Lung microvascular endothelial cell (primary cell): Measurements from ENCODE around the gene NCS1. TPM values are rescaled to one million over a fixed set of nuclear protein-coding genes. Genes with fewer than 3 reads are reported as not detected.

Experiments used
- DNase-seq, 2 donors: peaks; one replicate each; pipeline versions ENCODE4 v3.0.0 to v3.0.0-alpha.2; 2010; ENCODE audit warnings: low read depth in 2 of 2
- total RNA-seq: library from RNA; depleted of rRNA; stranded (reverse); fragments of >200 nt; gene quantifications from 2 replicates; pipeline ENCODE4 v1.2.1, GENCODE V29; 2014

The NCS1 gene
- total RNA-seq, result 4.8 and 10.2 TPM in 2 replicates

DNA sequence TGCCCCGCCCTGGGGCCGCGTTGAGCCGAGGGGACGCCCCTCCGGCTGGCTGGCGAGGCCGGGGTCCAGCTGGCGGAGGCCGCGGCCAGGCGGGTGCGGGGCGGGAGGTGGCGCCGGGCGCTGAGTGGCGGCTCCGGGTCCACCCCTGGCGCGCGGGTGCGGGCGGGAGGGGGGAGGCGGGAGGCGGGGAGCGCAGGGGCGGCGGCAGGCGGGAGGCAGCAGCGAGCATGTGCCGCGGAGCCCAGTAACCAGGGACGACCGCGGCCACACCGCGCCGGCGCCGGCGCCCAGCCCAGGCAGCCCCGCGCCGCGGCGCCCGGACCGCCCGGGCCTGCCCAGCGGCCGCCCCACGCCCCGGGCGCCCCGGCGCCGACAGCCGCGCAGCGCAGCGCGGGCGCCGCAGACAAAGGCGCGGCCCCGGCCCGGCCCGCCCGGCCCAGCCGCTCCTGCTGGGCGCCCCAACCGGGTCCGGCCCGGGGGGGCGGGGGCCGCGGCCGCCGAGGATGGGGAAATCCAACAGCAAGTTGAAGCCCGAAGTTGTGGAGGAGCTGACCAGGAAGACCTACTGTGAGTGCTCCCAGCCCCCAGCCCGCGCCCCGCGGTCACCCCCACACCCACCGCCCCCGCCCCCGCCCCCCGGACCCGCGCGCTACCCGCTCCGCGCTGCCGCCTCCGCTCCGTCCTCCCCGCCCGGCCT, at the start of gene NCS1:
NCS1 (plus strand) TSS at position 244 of the 697 bp plus-strand sequence; CDS start at position 504, 260 bp downstream.
- DNase-seq, result peak; percentile 63 to 70

DNA sequence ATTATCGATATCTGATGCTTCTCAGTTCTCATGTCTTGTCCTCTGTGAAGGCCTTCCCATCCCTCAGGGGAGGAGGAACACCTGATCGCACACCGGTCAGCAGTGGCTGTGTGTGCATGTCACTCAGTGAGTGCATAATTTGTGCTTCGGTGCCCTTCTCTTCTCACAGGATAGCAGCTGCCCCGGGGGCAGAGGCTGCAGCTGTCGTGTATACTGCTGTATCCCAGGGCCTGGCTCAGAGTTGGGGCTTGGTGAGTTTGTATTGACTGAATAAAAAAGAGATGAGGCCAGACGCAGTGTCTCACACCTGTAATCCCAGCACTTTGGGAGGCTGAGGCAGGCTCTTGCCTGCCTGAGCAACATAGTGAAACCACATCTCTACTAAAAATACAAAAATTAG, 49.7 kb upstream of the NCS1 start:
- no peak for DNase-seq

DNA sequence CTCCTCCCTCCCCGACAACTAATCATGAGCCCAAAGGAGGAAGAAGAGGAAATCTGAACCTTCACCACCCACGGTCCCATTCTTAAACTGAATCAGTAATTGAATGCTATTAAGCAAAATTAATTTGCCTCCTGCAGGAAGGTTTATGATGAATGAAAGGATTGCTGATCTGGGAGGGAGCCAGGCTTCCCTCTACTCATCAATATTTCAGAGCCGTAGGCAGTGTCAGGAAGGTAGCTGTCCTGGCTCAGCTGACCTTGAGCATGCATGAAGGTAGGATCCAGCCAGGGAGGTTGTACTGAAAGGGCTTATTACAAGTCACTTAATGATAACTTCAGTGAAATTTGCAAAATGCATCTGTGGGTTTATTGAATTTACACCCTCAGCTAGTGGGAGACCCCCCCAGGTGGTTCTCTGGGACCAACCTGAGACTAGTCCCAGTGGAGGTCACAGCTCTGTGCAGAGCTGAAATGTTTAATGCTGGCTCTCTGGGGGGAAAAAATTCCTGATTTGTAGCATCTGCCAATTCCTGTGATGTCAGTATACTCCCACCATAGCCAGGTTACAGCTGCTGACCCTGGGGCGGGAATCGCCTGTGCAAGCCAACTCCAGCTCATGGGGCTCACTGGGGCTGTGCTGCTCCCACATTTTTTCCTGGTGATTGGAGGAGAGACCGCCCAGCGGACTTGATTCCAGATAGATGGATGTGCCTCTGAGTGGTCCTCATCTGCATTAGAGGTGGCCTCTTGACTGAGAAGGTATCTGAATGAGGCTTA, 47.9 kb upstream of the NCS1 start:
- no peak for DNase-seq

DNA sequence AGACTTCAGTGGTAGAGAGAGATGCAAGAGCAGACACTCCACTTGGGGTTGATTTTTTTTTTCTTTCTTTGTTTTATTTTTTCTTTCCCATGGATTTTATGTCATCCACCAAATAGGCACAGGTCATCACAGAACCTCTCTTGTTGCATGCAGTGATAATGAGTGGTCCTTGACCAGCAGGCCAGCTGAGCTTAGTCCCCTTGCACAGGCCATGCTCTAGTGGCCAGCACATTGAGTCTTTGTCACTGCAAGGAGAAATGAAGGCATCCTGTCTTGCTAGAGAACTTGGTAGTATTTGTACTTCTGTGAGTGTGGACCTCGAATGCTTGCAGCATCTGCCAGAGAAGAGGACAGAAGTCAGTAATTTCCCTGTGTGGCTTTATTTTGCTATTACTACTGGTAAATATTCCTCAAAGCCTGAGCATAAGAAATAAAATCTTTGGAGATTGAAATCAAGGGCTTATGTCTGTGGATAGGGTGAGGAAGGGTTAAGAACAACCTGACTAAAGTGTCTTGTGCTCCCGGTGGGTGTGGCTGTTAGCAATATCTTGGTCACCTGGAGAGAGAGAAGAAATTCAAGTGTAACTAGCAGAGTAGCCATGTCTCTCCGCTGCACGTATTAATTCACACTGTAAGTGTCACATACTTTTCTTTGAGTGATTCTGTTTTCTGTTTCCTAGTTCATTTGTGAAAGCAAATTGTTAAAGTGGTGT, 45.3 kb upstream of the NCS1 start:
- DNase-seq, result no peak

DNA sequence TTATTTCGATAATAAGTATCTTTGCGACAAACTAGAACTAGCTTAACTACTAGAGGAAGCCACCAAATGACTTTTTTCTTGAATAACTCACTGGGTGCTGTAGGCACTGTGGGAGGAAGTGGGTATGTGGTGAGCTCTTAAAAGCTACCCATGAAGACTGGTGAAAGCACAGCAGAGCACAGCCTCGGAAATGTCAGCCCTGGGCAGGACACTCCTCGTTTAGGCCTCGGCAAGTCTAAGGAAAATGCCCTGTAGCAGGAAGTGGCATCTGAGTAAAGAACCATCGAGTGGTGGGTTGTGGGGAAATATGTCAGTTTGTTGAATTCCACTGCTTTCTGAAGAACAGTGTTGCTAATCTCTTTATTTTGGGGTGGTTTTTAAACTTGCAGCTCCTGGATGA, 44.0 kb upstream of the NCS1 start:
- DNase-seq, result no peak

DNA sequence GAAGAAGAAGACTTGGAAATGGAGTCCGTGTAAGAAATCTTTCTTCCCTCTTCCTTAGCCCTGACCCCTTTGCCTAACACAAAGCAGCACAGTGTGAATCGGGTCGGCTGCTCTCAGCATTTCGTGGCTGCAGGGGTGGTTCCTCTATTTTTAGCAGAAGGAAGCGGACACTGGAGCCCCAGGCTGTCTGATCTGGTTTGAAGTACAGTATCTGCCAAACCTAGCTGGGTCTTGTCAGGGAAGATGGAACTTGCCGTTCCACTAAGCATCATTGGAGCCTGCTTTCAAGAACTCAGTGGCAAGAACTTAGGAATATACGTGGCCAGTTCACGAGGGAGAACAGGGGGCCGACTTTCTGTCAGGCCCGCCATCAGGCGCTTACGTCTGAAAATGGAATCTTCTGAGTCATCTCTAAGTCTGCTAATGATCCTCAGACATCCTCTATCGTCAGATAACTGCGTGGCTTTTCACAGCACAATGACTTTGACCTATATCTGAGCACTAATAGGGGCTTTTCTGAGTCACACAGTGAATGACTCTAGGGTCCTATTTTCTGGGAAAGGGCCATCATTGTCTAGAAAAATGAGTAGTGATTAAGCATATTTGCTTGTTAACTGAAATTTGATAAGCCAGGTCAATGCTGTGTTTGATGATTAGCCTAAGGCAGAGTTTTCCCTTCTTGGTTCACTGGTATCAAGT, 43.3 kb upstream of the NCS1 start:
- peak in 1 of 2 donors; percentile 53 for DNase-seq

DNA sequence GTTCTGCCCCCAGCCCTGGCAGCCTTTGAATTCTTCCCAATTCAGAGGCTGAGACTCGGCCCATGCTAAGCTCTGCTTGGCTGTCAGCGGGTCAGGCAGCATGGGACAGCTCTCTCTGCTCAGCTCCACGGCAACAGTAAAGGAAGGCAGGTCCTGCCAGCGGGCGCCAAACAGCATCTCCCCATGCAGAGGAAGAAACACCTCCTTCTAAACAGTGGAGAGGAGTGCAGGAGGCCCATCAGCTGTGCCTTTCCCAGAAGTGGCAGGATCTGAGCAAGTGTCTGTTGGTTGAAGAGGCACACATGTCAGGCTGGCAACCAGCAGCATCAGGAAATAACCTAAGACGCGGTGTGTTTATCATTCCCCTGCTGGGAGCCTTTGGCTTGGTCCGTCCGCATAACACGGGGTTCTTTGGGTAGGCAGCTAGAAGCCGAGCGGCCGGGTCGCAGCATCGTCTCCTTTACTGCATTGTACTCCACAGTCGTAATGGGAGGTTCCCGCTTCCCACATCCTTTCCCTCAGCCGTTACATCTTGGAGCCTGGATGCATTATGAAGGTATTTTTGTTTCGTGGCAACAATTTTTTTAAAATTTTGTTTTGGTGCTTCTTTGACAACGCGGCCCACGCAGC, 42.7 kb upstream of the NCS1 start:
- no peak for DNase-seq

DNA sequence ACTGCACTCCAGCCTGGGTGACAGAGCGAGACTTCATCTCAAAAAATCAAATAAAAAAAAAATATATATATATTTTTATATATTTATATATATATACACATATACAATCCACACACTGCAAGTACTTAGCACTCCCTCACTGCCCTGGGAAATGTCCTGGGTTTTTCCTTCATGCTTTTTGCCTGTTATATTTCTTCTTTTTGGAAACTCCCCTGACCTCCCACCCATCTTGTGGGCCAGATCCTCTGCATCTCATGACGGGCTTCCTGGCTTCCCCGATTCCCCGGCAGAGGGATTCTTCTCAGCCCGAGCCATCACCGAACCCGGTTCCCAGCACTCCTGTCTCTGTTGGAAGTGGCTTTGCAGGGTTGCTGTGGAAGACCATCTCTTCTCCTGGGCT, 39.5 kb upstream of the NCS1 start:
- no peak for DNase-seq

DNA sequence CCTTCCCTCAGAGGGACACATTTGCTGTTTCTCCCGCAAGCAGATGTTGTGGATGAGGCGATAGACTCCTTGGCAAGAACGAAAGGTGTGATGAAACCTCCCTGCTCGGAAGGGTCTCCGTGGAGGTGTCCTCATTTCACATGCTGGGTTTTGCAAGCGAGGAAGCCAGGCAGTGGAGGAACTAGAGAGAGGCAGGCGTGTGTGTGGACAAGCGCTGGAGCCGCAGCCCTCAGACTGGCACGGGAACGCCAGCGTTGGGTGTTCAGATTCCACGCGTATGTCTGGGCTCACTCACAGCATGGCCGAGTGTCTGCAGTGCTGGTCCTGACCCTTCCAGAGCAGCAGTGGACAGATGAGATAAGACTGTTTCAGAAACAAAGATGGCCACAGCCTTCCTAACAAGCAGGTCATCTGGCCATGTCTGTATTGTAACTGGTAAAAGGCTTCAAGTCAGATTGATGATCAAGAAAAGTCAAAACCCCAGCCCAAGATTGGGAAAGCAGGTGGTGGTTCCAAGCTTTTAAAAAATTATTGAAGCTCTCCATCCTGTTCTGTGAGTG, 35.0 kb upstream of the NCS1 start:
- DNase-seq, result no peak

DNA sequence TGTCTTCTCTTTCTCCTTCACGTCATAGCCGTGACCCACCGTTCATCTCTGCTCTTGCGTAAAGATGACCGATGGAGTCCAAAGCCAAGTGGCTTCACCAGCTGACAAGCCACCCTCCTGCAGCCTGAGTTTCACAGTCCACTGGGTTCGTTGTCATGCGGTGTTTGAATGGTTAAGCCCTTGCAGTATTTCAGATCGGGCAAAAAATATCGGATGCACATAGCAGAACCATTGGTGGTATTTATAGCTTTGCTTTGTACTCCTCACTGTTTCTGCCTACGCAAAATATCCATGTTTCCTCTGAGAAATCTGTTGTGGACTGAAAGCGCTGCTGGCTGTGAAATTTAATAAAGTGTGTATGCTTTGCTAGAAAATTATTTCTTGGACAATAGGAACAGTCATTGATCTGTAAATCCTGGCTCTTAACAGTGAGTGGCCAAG, 34.5 kb upstream of the NCS1 start:
- DNase-seq, result no peak

DNA sequence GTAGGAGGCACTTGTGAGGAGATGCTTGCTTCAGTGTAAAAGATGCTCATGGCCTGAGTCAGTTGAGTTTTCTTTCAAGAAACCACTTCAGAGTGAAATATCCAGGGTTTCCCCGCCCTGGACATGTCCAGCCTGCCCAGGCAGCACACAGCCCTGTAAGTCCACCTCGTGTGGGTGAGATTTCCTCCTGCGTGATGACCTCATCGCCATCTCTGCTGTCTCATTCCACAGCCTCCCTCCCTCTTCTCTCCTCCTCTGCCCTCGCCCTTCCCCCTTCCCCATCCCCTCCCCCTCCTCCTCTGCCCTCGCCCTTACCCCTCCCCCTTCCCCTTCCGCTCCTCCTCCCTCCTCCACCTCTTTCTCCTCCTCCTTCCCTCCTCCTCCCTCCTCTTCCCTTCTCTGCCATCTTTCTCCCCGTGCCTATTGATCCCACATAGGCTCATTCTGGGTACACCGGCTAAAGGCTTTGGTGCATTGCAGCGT, 34.0 kb upstream of the NCS1 start:
- peak; percentile 22 to 87 for DNase-seq

DNA sequence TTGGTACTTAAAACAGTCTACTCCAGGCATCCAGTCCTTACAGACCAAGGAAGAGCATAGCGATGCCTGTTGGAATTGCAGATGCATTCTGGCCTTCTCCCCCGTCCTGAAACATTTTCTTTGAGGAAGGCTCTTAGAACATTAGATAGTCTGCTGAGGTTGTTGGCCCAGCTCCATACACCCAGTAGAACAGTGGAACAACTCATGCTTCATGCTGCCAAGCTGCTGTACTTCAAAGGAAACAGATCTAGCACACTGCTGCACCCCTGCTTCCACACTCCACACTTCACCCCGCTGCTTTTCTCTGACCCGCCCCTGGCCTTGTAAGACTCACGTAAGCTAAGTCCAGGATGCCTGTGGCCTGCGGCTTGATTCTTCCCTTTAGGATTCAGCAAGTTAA, 33.4 kb upstream of the NCS1 start:
- DNase-seq, result peak; percentile 17 to 91

DNA sequence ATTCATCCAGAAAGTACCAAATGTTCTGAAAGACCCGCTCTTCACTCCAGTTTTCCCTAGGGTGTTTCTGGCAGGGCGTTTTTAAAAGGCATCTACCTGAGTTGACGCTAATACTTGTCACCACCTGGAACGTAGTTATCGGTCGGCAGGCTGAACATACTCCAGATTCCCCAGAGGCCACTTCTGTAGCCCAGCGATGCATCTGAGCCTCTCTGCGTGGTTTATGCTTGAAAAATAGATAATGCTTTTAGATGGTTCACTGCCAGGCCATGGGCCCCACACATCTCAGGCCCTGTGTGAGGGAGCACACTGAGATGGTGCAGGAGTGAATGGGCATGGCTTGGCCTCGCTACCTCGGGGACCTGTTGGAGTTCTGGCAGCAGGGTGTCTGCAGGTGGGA, 33.0 kb upstream of the NCS1 start:
- no peak for DNase-seq

DNA sequence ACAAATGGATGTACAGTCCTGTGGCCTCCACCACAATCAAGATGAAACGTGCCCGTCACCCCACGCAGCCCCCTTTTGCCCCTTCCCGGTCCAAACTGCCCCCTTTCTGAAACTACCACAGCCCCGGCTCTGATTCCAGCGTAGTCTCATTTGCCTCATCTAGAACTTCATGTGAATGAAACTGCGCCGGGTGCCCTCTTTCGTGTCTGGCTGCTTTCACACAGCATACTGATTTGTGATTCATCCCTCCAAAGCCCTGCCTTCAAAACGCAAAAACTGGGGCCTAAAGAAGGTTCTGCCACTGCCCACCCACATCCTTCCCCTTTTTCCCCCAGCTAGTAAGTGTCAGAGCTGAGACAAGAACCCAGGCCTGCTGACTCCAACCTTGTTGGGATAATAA, 31.5 kb upstream of the NCS1 start:
- no peak for DNase-seq

DNA sequence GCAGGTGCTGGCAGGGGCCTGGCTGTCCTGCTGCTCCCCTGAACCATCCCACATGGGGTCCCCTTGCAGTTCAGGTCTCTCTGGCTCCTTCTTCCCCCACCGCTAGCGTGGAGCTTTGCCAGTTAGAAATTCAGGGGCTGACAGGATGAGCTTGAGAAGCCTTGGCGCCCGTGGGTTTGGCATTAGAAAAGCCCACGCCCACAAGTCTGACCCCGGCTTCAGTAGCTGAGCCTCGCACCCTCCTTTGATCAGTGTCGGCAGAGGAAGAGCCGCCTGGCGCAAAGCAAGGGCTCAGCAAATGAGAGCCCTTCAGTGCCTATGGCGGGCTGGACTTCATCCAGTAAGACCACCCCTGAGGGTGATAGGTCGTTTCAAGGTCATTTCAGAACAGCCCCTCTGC, 30.1 kb upstream of the NCS1 start:
- no peak for DNase-seq

DNA sequence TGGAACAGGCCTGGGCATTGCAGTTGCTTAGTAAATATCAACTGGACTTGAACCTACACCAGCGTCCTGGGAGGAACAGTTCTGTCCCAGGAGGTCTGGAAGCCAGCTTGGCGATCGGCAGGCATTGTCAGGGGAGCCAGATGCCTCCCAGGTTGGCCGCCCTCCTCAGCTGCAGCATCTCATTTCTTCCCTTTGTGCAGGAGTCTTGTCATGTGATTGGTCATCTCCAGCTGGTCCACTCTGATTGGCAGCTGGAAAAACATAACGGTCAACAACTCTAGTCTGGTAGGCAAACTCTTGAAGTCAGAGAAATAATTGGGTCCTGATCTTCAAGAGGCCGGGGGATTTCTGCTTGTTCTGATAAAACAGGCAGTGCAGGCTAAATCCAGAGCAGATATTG, 29.6 kb upstream of the NCS1 start:
- DNase-seq, result no peak

DNA sequence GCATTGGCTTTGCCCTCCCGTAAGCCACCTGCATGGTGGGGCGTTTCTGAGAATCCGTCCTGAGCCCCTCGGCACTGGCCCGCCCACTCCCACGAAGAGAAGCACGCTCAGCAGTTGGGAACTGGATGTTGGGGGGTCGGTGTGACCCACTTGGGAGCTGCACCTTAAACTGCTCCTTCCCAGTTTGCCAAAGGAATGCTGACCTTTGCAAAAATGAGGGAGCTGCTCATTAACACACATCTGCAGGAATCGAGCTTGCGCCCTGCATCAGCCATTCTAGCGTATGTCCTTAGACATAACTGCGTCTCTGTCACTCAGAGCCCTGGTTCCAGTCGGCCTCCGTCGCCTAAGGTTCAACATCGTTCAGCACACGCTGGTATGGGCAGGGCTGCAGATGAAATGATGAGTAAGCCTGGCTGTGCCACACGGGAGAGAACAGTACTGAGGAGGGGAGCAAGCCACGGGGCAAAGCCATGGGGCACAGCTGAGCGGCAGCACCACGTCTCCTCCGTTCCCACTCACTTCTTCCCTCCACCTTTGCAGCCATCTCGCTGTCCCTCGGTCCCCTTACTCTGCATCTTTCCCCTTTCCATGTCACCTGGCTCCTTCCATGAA, 28.8 kb upstream of the NCS1 start:
- no peak for DNase-seq

DNA sequence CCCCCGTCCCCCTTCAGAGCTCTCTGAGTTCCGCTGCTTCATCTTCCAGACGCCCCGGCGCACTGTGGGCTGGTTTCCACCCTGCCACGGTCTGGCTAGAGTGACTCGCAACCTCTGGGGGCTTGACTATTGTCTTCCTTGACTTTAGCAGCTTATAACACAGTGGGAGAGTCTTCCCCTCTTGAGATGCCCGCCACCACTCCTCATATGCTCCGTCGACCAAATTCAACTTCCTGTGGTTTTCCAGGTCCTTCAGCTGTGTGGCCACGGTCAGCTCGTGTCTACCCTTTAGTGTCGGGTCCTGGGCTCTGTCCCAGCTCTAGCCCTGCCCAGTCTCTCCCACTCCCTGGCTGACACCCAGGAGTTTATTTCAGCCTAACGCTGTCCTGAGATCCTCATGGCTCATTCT, 28.2 kb upstream of the NCS1 start:
- no peak for DNase-seq

DNA sequence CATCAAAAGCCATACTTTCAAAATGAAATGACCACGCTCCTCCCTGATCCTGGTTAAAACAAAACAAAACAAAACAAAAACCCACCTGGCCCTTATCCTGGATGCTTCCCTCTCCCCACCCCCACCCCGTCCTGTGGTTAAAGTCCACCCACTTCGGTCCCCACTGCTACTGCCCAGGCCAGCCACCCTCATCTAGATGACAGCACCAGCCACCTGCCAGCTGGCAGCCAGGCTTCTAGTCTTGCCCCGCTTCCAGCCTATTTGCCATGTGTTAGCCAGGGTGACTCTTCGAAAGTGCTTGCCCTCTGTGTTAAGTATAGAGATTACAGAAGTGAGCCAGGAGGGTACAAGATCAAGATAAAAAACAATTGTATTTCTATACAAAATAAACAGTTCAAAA, 27.5 kb upstream of the NCS1 start:
- no peak for DNase-seq

DNA sequence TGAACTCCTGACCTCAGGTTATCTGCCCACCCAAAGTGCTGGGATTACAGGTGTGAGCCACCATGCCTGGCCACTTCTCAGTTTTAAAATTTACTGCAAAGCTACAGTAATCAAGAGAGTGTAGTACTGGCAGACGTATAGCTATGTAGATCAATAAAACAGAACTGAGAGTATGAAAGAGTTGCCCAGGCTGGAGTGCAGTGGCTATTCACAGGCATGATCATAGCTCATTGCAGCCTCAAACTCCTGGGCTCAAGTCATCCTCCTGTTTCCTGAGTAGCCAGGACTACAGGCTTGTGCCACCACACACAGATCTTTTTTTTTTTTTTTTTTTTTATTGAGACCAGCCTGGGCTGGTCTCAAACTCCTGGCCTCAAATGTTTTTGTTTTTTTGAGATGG, 26.5 kb upstream of the NCS1 start:
- no peak for DNase-seq
